Uterus (tissue), 2 donors: ENCODE results near the gene MAP4.

Source experiments
- CTCF ChIP-seq, 4 experiments: fragments of 200-600 bp in 2 of 4; fragments of 450-650 bp in 2 of 4; sonication (generic) in 2 of 4; IDR thresholded peaks; one replicate each; pipeline ENCODE4 v1.5.1; 2016 to 2019; ENCODE audit warnings: antibody characterized with exemption in 4 of 4, mild to moderate bottlenecking in 2 of 4, moderate library complexity in 1 of 4
- POLR2A ChIP-seq, 2 donors: fragments of 450-650 bp; IDR thresholded peaks; one replicate each; pipeline ENCODE4 v1.6.1; 2016; ENCODE audit warnings: antibody characterized with exemption in 2 of 2, mild to moderate bottlenecking in 1 of 2, moderate library complexity in 1 of 2

- no peak for TF ChIP-seq CTCF (IDR thresholded peaks at IDR 0.05)
- TF ChIP-seq POLR2A (IDR thresholded peaks at IDR 0.05), result no peak
These were observed 152.7 kb downstream of the MAP4 start for GRCh38 chr3:47863391-47864128.
